K562 (cell line): ENCODE measurements around the gene FANCD2. TPM values are rescaled to one million over a fixed set of nuclear protein-coding genes. Genes with fewer than 3 reads are reported as not detected.
A peak's percentile ranks its signal among the peaks of the same experiment; 100 is the strongest.

Experiments used
- ATF7 ChIP-seq: fragments of 450-650 bp; IDR thresholded peaks from 2 replicates; pipeline ENCODE4 v1.7.1; 2014; ENCODE audit warnings: mild to moderate bottlenecking, moderate library complexity
- CREB3 ChIP-seq: fragments of 450-650 bp; conservative IDR thresholded peaks from 2 replicates; pipeline ENCODE4 v1.6.1; 2016; ENCODE audit warnings: missing genetic modification characterization, low read depth, mild to moderate bottlenecking, missing compliant biosample characterization, moderate library complexity
- EP400 ChIP-seq: fragments of 450-650 bp; IDR thresholded peaks from 2 replicates; pipeline ENCODE4 v1.6.1; 2017; ENCODE audit warnings: antibody characterized with exemption, mild to moderate bottlenecking, moderate library complexity
- GATA2 ChIP-seq: sonication (generic); formaldehyde crosslinking; IDR thresholded peaks from 2 replicates; pipeline ENCODE4 v1.4.0; 2020; ENCODE audit warnings: mild to moderate bottlenecking, missing genetic modification reagents
- HMBOX1 ChIP-seq: sonication (generic); IDR thresholded peaks from 2 replicates; pipeline ENCODE4 v1.6.1; 2016
- KAT2B ChIP-seq: IDR thresholded peaks from one replicate; pipeline ENCODE4 v1.6.1; 2012; ENCODE audit warnings: low read depth, mild to moderate bottlenecking, control low read depth, inconsistent platforms, low read length, moderate library complexity
- KDM2B ChIP-seq: fragments of 250-450 bp; sonication (Bioruptor Pico); IDR thresholded peaks from 2 replicates; pipeline ENCODE4 v1.8.0; 2021; ENCODE audit warnings: mild to moderate bottlenecking, moderate library complexity
- MBD2 ChIP-seq: sonication (generic); IDR thresholded peaks from 2 replicates; pipeline ENCODE4 v1.6.1; 2016; ENCODE audit warnings: low read depth, borderline replicate concordance
- MNT ChIP-seq, 2 experiments: fragments of 450-650 bp; conservative IDR thresholded peaks; 2 replicates each; pipeline ENCODE4 v1.6.1; 2017; ENCODE audit warnings: mild to moderate bottlenecking in 2 of 2, moderate library complexity in 2 of 2
- NCOA2 ChIP-seq, 2 experiments: fragments of 450-650 bp; IDR thresholded peaks; 2 replicates each; pipeline ENCODE4 v1.6.1; 2018; ENCODE audit warnings: mild to moderate bottlenecking in 2 of 2, moderate library complexity in 1 of 2; ENCODE audit not compliant: partially characterized antibody in 2 of 2
- NCOR1 ChIP-seq: fragments of 450-650 bp; IDR thresholded peaks from 2 replicates; pipeline ENCODE4 v1.6.1; 2016; ENCODE audit warnings: mild to moderate bottlenecking, moderate library complexity
- RBM15 ChIP-seq: fragments of 200-400 bp; formaldehyde crosslinking; IDR thresholded peaks from 2 replicates; pipeline ENCODE4 v1.6.1; 2018; ENCODE audit warnings: mild to moderate bottlenecking, low read length, moderate library complexity; ENCODE audit not compliant: insufficient read depth
- RFX7 ChIP-seq: fragments of 250-450 bp; sonication (Bioruptor Pico); IDR thresholded peaks from 2 replicates; pipeline ENCODE4 v1.5.1; 2021; ENCODE audit warnings: mild to moderate bottlenecking
- SMARCE1 ChIP-seq: fragments of 450-650 bp; IDR thresholded peaks from 2 replicates; pipeline ENCODE4 v1.7.1; 2016; ENCODE audit warnings: mild to moderate bottlenecking
- SRSF1 ChIP-seq: fragments of 200-400 bp; formaldehyde crosslinking; IDR thresholded peaks from 2 replicates; pipeline ENCODE4 v1.6.1; 2017; ENCODE audit warnings: mild to moderate bottlenecking, low read depth, low read length, moderate library complexity
- TAF15 ChIP-seq: fragments of 200-400 bp; formaldehyde crosslinking; IDR thresholded peaks from 2 replicates; pipeline ENCODE4 v1.6.1; 2017; ENCODE audit warnings: mild to moderate bottlenecking, low read depth, low read length, moderate library complexity
- TARDBP ChIP-seq: fragments of 450-650 bp; IDR thresholded peaks from 2 replicates; pipeline ENCODE4 v1.6.1; 2016
- TEAD1 ChIP-seq, 2 experiments: fragments of 450-650 bp in 1 of 2; sonication (generic) in 1 of 2; formaldehyde crosslinking; IDR thresholded peaks; 2 replicates each; pipeline versions ENCODE4 v1.4.0 to v1.8.0; 2020 to 2022; ENCODE audit warnings: mild to moderate bottlenecking in 2 of 2, missing genetic modification reagents in 1 of 2
- ZNF384 ChIP-seq: IDR thresholded peaks from 2 replicates; pipeline ENCODE4 v1.6.1; 2012; ENCODE audit warnings: low read depth, low read length, improper control_type of control experiment
- ZNF589 ChIP-seq: fragments of 200-800 bp; sonication (Bioruptor generic); IDR thresholded peaks from 2 replicates; pipeline ENCODE4 v1.6.1; 2016; ENCODE audit warnings: low read depth, missing genetic modification characterization, missing compliant biosample characterization
- polyA plus RNA-seq, 8 experiments: library from polyadenylated mRNA; depleted of rRNA in 4 of 8; stranded (reverse) in 5 of 8; unstranded in 3 of 8; fragments of >200 nt; fragmentation: Nextera tagmentation in 2 of 8; fragmentation: Illumina TruSeq in 1 of 8; extraction: Ambion mirVana in 2 of 8; extraction: Trizol in 1 of 8; gene quantifications; 2 replicates each; pipeline versions ENCODE4 v1.2.1 to v1.2.3, GENCODE V29; 2011 to 2014; ENCODE audit warnings: inconsistent platforms in 1 of 8, missing spikeins in 1 of 8
- total RNA-seq, 7 experiments: library from RNA; depleted of rRNA in 6 of 7; stranded (reverse); fragments of >200 nt in 6 of 7; fragmentation: Illumina TruSeq in 2 of 7; extraction: Trizol in 2 of 7; gene quantifications; 2 replicates each; pipeline versions ENCODE4 v1.2.1 to v1.2.3, GENCODE V29; 2011 to 2021; ENCODE audit warnings: low replicate concordance in 1 of 7
- TF ChIP-seq, protein P1 (sequence below), 3 experiments: IDR thresholded peaks in 2 of 3; conservative IDR thresholded peaks in 1 of 3; 2 replicates each; pipeline ENCODE4 v1.5.1; 2011 to 2012; ENCODE audit warnings: low read length in 3 of 3, mild to moderate bottlenecking in 3 of 3, control low read depth in 2 of 3, improper control_type of control experiment in 1 of 3, inconsistent platforms in 1 of 3, low read depth in 1 of 3, mixed read lengths in 1 of 3, moderate library complexity in 1 of 3; ENCODE audit not compliant: insufficient read depth in 2 of 3
- TF ChIP-seq, protein P2 (sequence below): fragments of 450-650 bp; IDR thresholded peaks from 2 replicates; pipeline ENCODE4 v1.6.1; 2014; ENCODE audit warnings: low read depth, mild to moderate bottlenecking, moderate library complexity, borderline replicate concordance

FANCD2 gene
- total and polyA plus RNA-seq, 9 of the 15 experiments (the other 6 are each of a cell fraction or from before 2014, with no cell fraction given), result 59.4 to 137 (median 96.1) TPM

DNA sequence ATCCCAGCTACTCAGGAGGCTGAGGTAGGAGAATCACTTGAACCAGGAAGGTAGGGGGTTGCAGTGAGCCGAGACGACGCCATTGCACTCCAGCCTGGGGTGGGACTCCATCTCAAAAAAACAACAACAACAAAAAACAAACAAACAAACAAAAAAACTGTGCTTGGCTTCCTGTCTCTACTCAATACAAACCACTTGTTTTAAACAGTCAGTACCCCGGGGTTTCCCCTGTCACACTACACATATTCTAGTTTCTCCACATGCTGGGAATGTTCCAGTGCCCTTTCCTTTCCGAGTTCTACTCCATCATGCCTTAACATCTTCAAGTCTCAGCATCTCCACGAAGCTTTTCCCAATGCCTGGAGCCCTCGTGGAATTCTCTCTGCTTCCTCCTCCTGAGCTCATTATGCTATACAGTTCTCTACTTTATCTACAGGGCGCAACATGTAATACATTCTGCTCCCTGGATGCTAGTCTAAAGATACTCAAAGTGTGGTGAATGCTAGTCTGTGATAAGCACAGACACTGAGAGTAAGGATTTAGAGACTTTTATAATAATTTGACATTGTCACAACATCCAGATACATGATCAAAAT is 47.4 kb upstream of the FANCD2 start (continued):
- TF ChIP-seq NCOA2 (IDR thresholded peaks at IDR 0.05; ENCODE audit: partially characterized antibody in 2 of 2) (peak in 1 of 2 experiments; percentile 14), GATA2 (CRISPR knock-in tag) (peak; percentile 90), MNT (conservative IDR thresholded peaks at IDR 0.05) (peak in 1 of 2 experiments; percentile 70; a peak in 3 of 4 replicates), SRSF1 (no peak), ZNF384 (peak; percentile 8; the same call in 1 of the 2 replicates), ZNF589 (CRISPR knock-in tag) (peak; percentile 81; the same call in 1 of the 2 replicates), SMARCE1 (peak; percentile 82), TEAD1 (CRISPR knock-in tag; IDR thresholded peaks at IDR 0.05) (peak in 1 of 2 experiments; percentile 35; a peak in 2 of 4 replicates), MBD2 (peak; percentile 52; the same call in 1 of the 2 replicates), TARDBP (no peak), NCOR1 (peak; percentile 95), KDM2B (0 out of 2 replicates have a peak, but pooled peaks have one; percentile 17), RBM15 (no peak), HMBOX1 (peak; percentile 56; the same call in 1 of the 2 replicates), TAF15 (no peak), CREB3 (tag) (peak; percentile 85), KAT2B (no peak), RFX7 (CRISPR knock-in tag) (no peak), EP400 (peak; percentile 60; the same call in 1 of the 2 replicates), ATF7 (0 out of 2 replicates have a peak, but pooled peaks have one; percentile 37)
- TF ChIP-seq, protein P1, sequence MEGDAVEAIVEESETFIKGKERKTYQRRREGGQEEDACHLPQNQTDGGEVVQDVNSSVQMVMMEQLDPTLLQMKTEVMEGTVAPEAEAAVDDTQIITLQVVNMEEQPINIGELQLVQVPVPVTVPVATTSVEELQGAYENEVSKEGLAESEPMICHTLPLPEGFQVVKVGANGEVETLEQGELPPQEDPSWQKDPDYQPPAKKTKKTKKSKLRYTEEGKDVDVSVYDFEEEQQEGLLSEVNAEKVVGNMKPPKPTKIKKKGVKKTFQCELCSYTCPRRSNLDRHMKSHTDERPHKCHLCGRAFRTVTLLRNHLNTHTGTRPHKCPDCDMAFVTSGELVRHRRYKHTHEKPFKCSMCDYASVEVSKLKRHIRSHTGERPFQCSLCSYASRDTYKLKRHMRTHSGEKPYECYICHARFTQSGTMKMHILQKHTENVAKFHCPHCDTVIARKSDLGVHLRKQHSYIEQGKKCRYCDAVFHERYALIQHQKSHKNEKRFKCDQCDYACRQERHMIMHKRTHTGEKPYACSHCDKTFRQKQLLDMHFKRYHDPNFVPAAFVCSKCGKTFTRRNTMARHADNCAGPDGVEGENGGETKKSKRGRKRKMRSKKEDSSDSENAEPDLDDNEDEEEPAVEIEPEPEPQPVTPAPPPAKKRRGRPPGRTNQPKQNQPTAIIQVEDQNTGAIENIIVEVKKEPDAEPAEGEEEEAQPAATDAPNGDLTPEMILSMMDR (IDR thresholded peaks at IDR 0.05 in 2 of 3, conservative IDR thresholded peaks at IDR 0.05 in 1 of 3; ENCODE audit: insufficient read depth in 2 of 3, low read depth in 1 of 3, low read length in 3 of 3), result no peak
- TF ChIP-seq, protein P2, sequence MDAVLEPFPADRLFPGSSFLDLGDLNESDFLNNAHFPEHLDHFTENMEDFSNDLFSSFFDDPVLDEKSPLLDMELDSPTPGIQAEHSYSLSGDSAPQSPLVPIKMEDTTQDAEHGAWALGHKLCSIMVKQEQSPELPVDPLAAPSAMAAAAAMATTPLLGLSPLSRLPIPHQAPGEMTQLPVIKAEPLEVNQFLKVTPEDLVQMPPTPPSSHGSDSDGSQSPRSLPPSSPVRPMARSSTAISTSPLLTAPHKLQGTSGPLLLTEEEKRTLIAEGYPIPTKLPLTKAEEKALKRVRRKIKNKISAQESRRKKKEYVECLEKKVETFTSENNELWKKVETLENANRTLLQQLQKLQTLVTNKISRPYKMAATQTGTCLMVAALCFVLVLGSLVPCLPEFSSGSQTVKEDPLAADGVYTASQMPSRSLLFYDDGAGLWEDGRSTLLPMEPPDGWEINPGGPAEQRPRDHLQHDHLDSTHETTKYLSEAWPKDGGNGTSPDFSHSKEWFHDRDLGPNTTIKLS, result no peak
